ENCODE measurements around the gene WDR27.

The WDR27 gene

GRCh38 chr6:169620171-169621130 is 81.4 kb downstream of the WDR27 start:
- H3K4me3 ChIP-seq (ENCODE audit: low read length) = no peak overlapping the region
- H3K9ac ChIP-seq (ENCODE audit: low read length) = no peak overlapping the region
- no peaks in the 10 kb centered on the region for H3K27me3 ChIP-seq (replicated peaks; ENCODE audit: insufficient read depth, low read length)
- H3K36me3 ChIP-seq (replicated peaks; ENCODE audit: insufficient read depth, low read length) = no peaks in the 10 kb centered on the region
- no peak overlapping the region for H3K27ac ChIP-seq (ENCODE audit: low read length)
- no peak overlapping the region for H3K4me2 ChIP-seq (ENCODE audit: low read depth, low read length)
- H3F3A ChIP-seq (ENCODE audit: insufficient read depth, low read length) = no peaks in the 10 kb centered on the region
- TF ChIP-seq EZH2 (optimal IDR thresholded peaks at IDR 0.05; ENCODE audit: low read depth, low read length) (no peak), EZH2phosphoT487 (IDR thresholded peaks at IDR 0.05; ENCODE audit: low read length) (no peak), CTCF (IDR thresholded peaks at IDR 0.05; ENCODE audit: low read length) (no peak)
- H2AFZ ChIP-seq (ENCODE audit: low read length) = no peak overlapping the region
- H3K4me1 ChIP-seq (ENCODE audit: low read length) = no peaks in the 10 kb centered on the region
- H3K79me2 ChIP-seq (ENCODE audit: low read length) = no peaks in the 10 kb centered on the region
- no peak for DNase-seq
- H3K9me3 ChIP-seq (replicated peaks; ENCODE audit: insufficient read depth, low read length) = no peaks in the 10 kb centered on the region
- no peaks in the 10 kb centered on the region for H4K20me1 ChIP-seq (ENCODE audit: insufficient read depth, low read length)
- no peaks in the 10 kb centered on the region for H3K9me2 ChIP-seq (replicated peaks; ENCODE audit: insufficient read depth, low read length)

GRCh38 chr6:169619650-169620049 is 82.2 kb downstream of the WDR27 start:
- Histone ChIP-seq H4K20me1 (ENCODE audit: insufficient read depth, low read length) (no peaks in the 10 kb centered on the region), H3K4me3 (ENCODE audit: low read length) (no peak overlapping the region), H3K27me3 (replicated peaks; ENCODE audit: insufficient read depth, low read length) (no peaks in the 10 kb centered on the region), H3K4me1 (ENCODE audit: low read length) (no peaks in the 10 kb centered on the region), H2AFZ (ENCODE audit: low read length) (no peak overlapping the region), H3K9me3 (replicated peaks; ENCODE audit: insufficient read depth, low read length) (no peaks in the 10 kb centered on the region), H3K9me2 (replicated peaks; ENCODE audit: insufficient read depth, low read length) (no peaks in the 10 kb centered on the region), H3F3A (ENCODE audit: insufficient read depth, low read length) (no peaks in the 10 kb centered on the region), H3K79me2 (ENCODE audit: low read length) (no peaks in the 10 kb centered on the region), H3K4me2 (ENCODE audit: low read depth, low read length) (no peak overlapping the region), H3K9ac (ENCODE audit: low read length) (no peak overlapping the region), H3K27ac (ENCODE audit: low read length) (no peak overlapping the region), H3K36me3 (replicated peaks; ENCODE audit: insufficient read depth, low read length) (no peaks in the 10 kb centered on the region)
- DNase-seq = no peak
- TF ChIP-seq CTCF (IDR thresholded peaks at IDR 0.05; ENCODE audit: low read length) (no peak), EZH2phosphoT487 (IDR thresholded peaks at IDR 0.05; ENCODE audit: low read length) (no peak), EZH2 (optimal IDR thresholded peaks at IDR 0.05; ENCODE audit: low read depth, low read length) (no peak)

- no peak for TF ChIP-seq CTCF (IDR thresholded peaks at IDR 0.05; ENCODE audit: low read length)
- TF ChIP-seq EZH2phosphoT487 (IDR thresholded peaks at IDR 0.05; ENCODE audit: low read length) = no peak
- no peak overlapping the region for H3K4me3 ChIP-seq (ENCODE audit: low read length)
Observed at GRCh38 chr6:169618526-169619490, 83.0 kb downstream of the WDR27 start.

More at GRCh38 chr6:169618526-169619490, 83.0 kb downstream of the WDR27 start:
- no peak overlapping the region for H3K27ac ChIP-seq (ENCODE audit: low read length)
- no peak overlapping the region for H3K9ac ChIP-seq (ENCODE audit: low read length)
- no peak for DNase-seq
- H3K36me3 ChIP-seq (replicated peaks; ENCODE audit: insufficient read depth, low read length) = no peaks in the 10 kb centered on the region
- H3K9me2 ChIP-seq (replicated peaks; ENCODE audit: insufficient read depth, low read length) = no peaks in the 10 kb centered on the region
- no peak overlapping the region for H2AFZ ChIP-seq (ENCODE audit: low read length)
- no peaks in the 10 kb centered on the region for H4K20me1 ChIP-seq (ENCODE audit: insufficient read depth, low read length)
- H3K4me1 ChIP-seq (ENCODE audit: low read length) = no peaks in the 10 kb centered on the region
- H3K79me2 ChIP-seq (ENCODE audit: low read length) = no peaks in the 10 kb centered on the region
- no peaks in the 10 kb centered on the region for H3F3A ChIP-seq (ENCODE audit: insufficient read depth, low read length)
- H3K9me3 ChIP-seq (replicated peaks; ENCODE audit: insufficient read depth, low read length) = no peaks in the 10 kb centered on the region
- no peak overlapping the region for H3K4me2 ChIP-seq (ENCODE audit: low read depth, low read length)
- no peaks in the 10 kb centered on the region for H3K27me3 ChIP-seq (replicated peaks; ENCODE audit: insufficient read depth, low read length)
